Endodermal cell (in vitro differentiated cells): ENCODE data around the gene MNDA. TPM values are rescaled to one million over a fixed set of nuclear protein-coding genes. Genes with fewer than 3 reads are reported as not detected.

Experiments
- DNase-seq: peaks from one replicate; pipeline ENCODE4 v3.0.0-alpha.2; 2017
- H3K27ac ChIP-seq: 2 replicates; pipeline ENCODE4 v1.5.1; 2013; ENCODE audit warnings: mild to moderate bottlenecking, low read depth, low read length, moderate library complexity
- H3K27me3 ChIP-seq: 2 replicates; pipeline ENCODE4 v1.6.1; 2013; ENCODE audit warnings: mild to moderate bottlenecking, low read length, moderate library complexity; ENCODE audit not compliant: insufficient read depth, control insufficient read depth, poor library complexity, severe bottlenecking
- H3K36me3 ChIP-seq: 2 replicates; pipeline ENCODE4 v1.7.0; 2013; ENCODE audit warnings: mild to moderate bottlenecking, low read length, moderate library complexity; ENCODE audit not compliant: control insufficient read depth, insufficient read depth
- H3K4me1 ChIP-seq: one replicate; pipeline ENCODE4 v1.7.0; 2013; ENCODE audit warnings: low read length; ENCODE audit not compliant: control insufficient read depth, insufficient read depth
- H3K4me3 ChIP-seq: 2 replicates; pipeline ENCODE4 v1.5.1; 2013; ENCODE audit warnings: mild to moderate bottlenecking, low read length, moderate library complexity
- H3K9ac ChIP-seq: 2 replicates; pipeline ENCODE4 v1.6.1; 2013; ENCODE audit warnings: mild to moderate bottlenecking, low read length, moderate library complexity; ENCODE audit not compliant: poor library complexity, severe bottlenecking; ENCODE audit errors: extremely low read depth
- H3K9me3 ChIP-seq: 2 replicates; pipeline ENCODE4 v1.6.1; 2013; ENCODE audit warnings: mild to moderate bottlenecking, low read length, moderate library complexity; ENCODE audit not compliant: control insufficient read depth
- H3K27ac Mint-ChIP-seq: 2 replicates; pipeline ENCODE4 v1.8.0; 2020; ENCODE audit warnings: mixed read lengths
- H3K27me3 Mint-ChIP-seq: 2 replicates; pipeline ENCODE4 v1.8.0; 2021; ENCODE audit warnings: mild to moderate bottlenecking, mixed read lengths; ENCODE audit not compliant: insufficient read depth
- H3K36me3 Mint-ChIP-seq: 2 replicates; pipeline ENCODE4 v1.8.0; 2020; ENCODE audit warnings: low read depth, mixed read lengths
- H3K4me1 Mint-ChIP-seq: 2 replicates; pipeline ENCODE4 v1.8.0; 2020; ENCODE audit warnings: mixed read lengths
- H3K4me3 Mint-ChIP-seq: 2 replicates; pipeline ENCODE4 v1.8.0; 2020; ENCODE audit warnings: mild to moderate bottlenecking, moderate library complexity, mixed read lengths
- H3K9me3 Mint-ChIP-seq: 2 replicates; pipeline ENCODE4 v1.8.0; 2020; ENCODE audit warnings: mild to moderate bottlenecking, mixed read lengths
- CTCF ChIP-seq: fragments of 200-600 bp; sonication (generic); conservative IDR thresholded peaks from 2 replicates; pipeline ENCODE4 v1.5.0; 2021; ENCODE audit warnings: antibody characterized with exemption, mild to moderate bottlenecking
- WGBS, 2 experiments: methylation state at CpG; one replicate each; pipeline versions ENCODE4 v1.1.5 to v1.1.7; 2013; ENCODE audit warnings: missing lambda C conversion rate in 2 of 2, mixed read lengths in 1 of 2; ENCODE audit not compliant: insufficient coverage in 1 of 2, insufficient read length in 1 of 2; 5-methylcytosine and 5-hydroxymethylcytosine counted together
- total RNA-seq, 2 donors: library from RNA; stranded (reverse); fragmentation: NEBNext Ultra II Directional in 1 of 2; extraction: Animal tissue kit (Norgen Biotek cat#: 25700) in 1 of 2; gene quantifications; 2 replicates in 1 of 2; 3 replicates in 1 of 2; pipeline ENCODE4 v1.2.1, GENCODE V29; 2021

Gene MNDA
- total RNA-seq, 2 donors from 2014 or later, result not detected

DNA sequence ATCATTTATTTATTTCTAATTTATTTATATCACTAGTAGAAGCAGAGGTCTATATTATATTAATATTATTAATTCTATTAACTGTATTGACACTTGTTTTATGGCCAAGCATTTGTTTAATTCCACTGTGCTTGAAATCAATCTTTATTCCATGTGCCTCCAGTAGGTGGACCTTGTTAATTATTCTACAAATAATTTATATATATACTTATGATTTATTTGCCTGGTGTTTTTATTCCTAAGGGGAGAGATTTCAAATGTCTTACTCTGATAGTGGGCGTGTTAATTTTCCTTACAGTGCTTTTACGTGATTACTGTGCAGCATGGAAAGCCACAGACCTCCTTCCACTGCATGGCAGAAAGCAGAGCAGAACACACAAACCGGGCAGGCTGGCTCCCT, 32.6 kb upstream of the MNDA start:
- Mint-ChIP-seq H3K4me1 (peaks cover 2% of the 10 kb centered on the region), H3K27me3 (no peaks in the 10 kb centered on the region), H3K4me3 (no peak overlapping the region), H3K36me3 (no peaks in the 10 kb centered on the region), H3K9me3 (no peaks in the 10 kb centered on the region), H3K27ac (no peak overlapping the region)
- TF ChIP-seq CTCF, result peak; percentile 59
- Histone ChIP-seq H3K9me3 (no peaks in the 10 kb centered on the region), H3K4me3 (no peak overlapping the region), H3K27ac (no peak overlapping the region), H3K4me1 (no peaks in the 10 kb centered on the region), H3K27me3 (no peaks in the 10 kb centered on the region), H3K36me3 (no peaks in the 10 kb centered on the region), H3K9ac (no peak overlapping the region)
- DNase-seq, result no peak
- 91 to 97% methylated on average over 3 of the region's 3 CpGs for WGBS, 2 experiments

GRCh38 chr1:158799689-158800088, 31.5 kb upstream of the MNDA start:
- H3K4me1 ChIP-seq, result no peaks in the 10 kb centered on the region
- H3K27me3 ChIP-seq, result no peaks in the 10 kb centered on the region
- DNase-seq, result no peak
- Mint-ChIP-seq H3K27ac (no peak overlapping the region), H3K4me3 (no peak overlapping the region), H3K9me3 (no peaks in the 10 kb centered on the region), H3K36me3 (no peaks in the 10 kb centered on the region), H3K4me1 (no peaks in the 10 kb centered on the region), H3K27me3 (no peaks in the 10 kb centered on the region)
- no peak overlapping the region for H3K4me3 ChIP-seq
- H3K36me3 ChIP-seq, result no peaks in the 10 kb centered on the region
- no peak overlapping the region for H3K27ac ChIP-seq
- H3K9me3 ChIP-seq, result no peaks in the 10 kb centered on the region
- TF ChIP-seq CTCF, result no peak
- no peak overlapping the region for H3K9ac ChIP-seq
- 90 to 95% methylated on average over 2 to 4 of the region's 4 CpGs for WGBS, 2 experiments

DNA sequence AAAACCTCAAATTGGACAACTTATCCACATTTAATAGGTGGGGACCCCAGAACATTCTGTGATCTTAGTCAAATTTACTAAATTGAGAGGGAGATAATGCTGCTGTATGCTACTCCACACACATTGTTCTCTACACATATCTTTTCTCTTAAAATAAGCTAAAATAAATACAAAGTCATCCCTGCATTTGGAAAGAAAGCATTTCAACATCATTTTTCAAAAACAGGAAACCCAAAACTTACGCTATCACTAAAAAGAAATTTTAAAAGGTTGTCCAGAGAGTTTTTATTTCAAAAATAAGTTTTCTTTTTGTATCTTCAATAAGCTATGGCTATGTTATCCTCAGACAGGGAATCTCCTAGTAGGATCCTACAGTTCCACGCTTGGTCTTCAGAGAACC, 30.6 kb upstream of the MNDA start:
- H3K36me3 Mint-ChIP-seq, result no peaks in the 10 kb centered on the region
- no peak overlapping the region for H3K4me3 Mint-ChIP-seq
- H3K27ac Mint-ChIP-seq, result no peak overlapping the region
- Histone ChIP-seq H3K27me3 (no peaks in the 10 kb centered on the region), H3K9me3 (no peaks in the 10 kb centered on the region), H3K27ac (no peak overlapping the region), H3K4me1 (no peaks in the 10 kb centered on the region), H3K9ac (no peak overlapping the region), H3K36me3 (no peaks in the 10 kb centered on the region), H3K4me3 (no peak overlapping the region)
- 77 to 94% methylated on average over 1 to 2 of the region's 2 CpGs for WGBS, 2 experiments
- no peak for TF ChIP-seq CTCF
- H3K27me3 Mint-ChIP-seq, result no peaks in the 10 kb centered on the region
- H3K4me1 Mint-ChIP-seq, result no peaks in the 10 kb centered on the region
- no peak for DNase-seq
- no peaks in the 10 kb centered on the region for H3K9me3 Mint-ChIP-seq
